Esophagus mucosa (tissue), 1 donor: ENCODE data around the gene PTDSS2. TPM values are rescaled to one million over a fixed set of nuclear protein-coding genes. Genes with fewer than 3 reads are reported as not detected.
A peak's percentile ranks its signal among the peaks of the same experiment; 100 is the strongest.
"Not testable (repeated sequence)": the region's sequence is repeated elsewhere in the genome, so short reads cannot be mapped to it uniquely, and the experiment has no call there.

Experiments used
- ATAC-seq: fragments of 200-7000 bp; cut with Tn5 transposase; one replicate; pipeline ENCODE4 v1.9.1; 2020
- total RNA-seq: library from RNA; stranded (reverse); gene quantifications from one replicate; pipeline ENCODE4 v1.2.4, GENCODE V29; 2023
- donor health status: DM: yes; HTN: yes; CAD: no.

The PTDSS2 gene
- total RNA-seq, 1 donor from 2014 or later, result 12.0 TPM

DNA sequence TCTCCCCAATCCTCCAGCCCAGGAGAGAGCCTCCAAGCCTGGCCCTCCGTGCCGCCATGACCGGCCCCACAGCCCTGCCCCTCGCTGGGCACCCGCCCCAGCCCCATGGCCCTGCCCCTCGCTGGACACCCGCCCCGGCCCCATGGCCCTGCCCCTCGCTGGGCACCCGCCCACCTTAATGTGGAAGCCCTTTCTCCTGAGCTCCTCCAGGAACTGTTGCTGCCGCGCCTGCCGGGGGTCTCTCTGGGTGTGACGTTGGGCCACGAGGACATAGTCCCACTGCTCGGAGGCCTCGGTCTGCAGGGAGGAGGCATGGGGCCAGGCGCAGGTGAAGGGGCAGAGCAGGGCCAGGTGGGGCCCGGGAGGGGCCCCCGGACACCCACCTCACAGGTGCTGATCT, 16.4 kb upstream of the PTDSS2 start:
- no peak for ATAC-seq

DNA sequence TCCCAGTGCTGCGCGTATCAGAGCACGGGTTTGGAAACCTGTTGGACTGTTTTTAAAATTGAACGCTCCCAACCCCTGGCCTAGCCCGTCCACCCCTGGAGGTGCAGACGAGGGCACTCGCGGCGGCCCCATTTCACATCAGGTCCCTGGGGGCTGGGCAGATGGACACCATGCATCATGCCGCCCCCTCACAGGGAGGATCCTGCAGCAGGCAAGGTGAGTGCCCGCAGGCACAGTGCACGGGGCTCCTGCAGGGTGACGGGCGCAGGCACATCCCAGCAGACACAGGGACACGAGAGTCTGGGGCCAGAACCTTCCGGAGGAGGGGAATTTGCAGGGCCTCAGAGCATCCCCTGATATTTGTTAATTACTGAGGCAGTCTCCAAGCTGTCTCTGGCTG, 15.6 kb upstream of the PTDSS2 start:
- no peak for ATAC-seq

DNA sequence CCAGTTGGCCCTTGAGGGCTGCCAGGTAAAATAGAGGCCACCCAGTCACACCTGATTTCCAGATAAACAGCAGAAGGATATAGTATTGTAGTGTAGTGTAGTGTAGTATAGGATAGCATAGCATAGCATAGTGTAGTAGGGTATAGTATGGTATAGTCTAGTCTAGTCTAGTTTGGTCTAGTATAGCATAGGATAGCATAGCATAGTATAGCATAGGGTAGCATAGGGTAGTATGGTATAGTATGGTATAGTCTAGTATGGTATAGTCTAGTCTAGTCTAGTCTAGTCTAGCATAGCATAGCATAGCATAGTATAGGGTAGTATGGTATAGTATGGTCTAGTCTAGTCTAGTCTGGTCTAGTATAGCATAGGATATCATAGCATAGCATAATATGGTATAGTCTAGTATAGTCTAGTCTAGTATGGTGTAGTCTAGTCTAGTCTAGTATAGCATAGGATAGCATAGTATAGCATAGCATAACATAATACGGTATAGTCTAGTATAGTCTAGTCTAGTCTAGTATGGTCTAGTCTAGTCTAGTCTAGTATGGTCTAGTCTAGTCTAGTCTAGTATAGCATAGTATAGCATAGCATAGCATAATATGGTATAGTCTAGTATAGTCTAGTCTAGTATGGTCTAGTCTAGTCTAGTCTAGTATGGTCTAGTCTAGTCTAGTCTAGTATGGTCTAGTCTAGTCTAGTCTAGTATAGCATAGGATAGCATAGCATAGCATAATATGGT, 14.9 kb upstream of the PTDSS2 start:
- ATAC-seq, result not testable (repeated sequence)

DNA sequence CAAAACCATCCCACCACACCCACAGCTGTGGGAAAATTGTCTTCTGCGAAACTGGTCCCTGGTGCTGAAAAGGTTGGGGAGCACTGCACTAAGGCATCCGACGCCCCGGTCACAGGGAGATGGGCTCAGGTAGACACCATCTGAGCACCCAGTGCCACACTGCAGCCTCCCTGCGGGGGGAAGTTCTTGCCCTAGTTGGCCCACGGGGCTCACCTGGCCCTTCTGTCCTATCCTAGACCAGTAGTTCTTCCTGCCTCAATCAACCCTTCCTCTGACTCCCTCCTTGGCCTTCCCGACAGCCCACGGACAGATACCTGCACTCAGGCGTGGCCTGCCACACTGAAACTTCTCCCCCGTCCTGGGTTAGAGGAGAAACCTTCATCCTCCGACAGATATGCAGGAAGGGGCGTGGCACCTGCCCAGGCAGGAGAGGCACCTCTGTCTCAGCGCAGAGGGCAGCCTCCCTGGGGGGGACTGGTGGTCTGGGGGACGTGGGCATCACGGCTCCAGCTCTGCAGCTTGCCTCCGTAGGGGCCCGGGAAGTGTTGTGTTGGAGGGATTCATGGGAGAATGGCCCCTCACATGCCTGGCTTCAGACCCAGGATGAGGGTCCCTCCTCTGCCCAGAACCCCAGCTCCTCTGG, 12.7 kb upstream of the PTDSS2 start:
- no peak for ATAC-seq

DNA sequence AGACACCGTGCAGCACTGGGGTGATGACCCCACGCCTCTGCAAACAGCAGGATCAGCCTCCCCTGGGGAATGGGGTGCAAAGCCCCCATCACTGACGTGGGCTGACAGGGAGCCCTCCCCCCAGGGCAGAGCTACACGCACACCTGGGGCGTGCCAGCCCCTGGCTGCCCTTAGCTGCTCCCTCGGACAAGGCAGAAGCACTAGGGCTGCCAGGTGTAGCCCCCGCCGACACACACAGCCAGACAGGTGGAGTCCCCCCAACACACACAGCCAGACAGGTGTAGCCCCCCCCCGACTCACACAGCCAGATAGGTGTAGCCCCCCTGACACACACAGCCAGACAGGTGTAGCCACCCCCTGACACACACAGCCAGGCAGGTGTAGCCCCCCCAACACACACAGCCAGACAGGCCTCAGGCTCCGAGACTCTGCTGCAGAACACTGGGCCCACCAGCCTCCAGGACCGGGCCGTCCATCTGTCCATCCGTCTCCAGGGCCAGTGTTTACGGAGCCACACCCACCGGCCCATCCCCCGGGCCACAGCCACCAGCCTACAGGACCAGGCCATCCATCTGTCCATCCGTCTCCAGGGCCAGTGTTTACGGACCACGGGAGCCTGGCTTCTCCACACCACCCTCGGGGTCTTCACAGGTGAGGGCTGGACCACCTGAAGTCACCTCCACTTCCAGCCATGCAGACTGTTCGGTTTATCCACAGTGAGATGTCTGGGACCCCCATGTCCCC, 11.8 kb upstream of the PTDSS2 start:
- no peak for ATAC-seq

DNA sequence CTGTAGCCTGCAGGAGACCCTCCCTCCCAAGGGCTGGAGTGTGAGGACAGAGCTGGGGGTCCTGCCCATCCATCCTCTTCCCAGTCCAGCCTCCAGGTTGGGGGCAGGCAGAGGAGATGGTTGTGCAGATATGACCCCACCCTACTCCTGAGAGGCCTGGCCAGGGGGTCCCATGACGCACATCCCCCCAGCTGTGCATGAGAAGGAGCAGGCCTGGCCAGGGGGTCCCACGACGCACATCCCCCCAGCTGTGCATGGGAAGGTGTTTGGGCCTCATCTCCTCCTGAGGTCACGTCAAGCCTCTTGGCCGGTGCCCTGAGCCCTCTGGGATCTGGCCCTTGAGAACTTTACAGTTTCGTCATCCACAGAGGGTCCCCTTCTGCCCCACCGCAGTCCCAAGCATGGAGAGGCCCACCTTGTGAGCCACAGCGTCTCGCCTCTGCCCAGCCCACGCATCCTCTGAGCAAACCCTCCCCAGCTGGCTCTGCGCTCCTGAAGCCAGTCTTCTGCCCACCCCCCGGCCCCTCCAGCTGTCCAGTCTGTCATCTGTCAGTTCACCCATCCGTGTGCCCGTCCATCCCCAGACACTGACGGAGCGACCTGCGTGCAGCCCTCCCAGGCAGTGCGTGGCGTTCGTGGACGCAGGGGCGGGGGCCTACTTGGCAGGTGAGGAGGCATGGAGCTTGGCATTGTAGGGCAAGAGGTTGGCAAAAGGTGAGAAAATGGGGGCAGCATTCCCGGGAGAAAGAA, 10.6 kb upstream of the PTDSS2 start:
- no peak for ATAC-seq

DNA sequence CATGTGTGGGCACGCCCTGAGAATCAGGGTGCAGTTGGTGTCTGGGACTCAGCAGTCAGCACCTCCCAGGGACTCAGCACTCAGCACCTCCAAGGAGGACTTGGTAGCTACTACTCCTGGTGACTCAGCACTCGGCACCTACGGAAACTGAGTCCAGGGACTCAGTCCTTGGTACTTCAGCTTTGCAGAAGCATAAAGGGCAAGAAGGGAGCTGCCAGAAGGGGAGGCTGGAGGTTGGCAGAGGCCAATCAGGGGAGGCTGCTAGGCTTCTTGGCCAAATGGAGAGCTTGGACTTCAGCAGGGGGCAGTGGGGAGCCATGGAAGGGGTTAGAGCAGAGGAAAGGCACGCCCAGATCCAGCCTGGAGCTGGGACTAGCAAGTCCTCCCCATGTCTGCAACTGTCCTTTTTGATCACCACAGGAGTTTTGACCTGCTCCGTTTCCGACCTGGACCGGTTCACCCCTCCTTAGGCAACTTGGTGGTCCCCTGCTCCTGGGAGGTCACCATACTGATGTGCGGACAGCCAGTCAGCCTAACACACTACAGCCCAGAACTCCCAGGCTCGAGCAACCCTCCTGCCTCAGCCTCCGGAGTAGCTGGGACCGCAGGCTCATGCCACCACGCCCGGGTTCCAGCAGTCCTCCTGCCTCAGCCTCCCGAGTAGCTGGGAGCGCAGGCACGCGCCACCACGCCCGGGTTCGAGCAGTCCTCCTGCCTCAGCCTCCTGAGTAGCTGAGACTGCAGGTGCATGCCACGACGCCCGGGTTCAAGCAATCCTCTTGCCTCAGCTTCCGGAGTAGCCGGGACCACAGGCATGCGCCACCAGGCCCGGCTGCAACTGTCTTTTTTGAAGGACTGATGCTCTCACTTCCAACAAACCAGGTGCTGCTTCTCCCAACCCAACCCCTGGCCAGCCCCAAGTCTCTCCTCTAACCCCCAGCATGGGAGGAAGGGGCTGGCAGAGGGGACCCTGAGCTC, 9.7 kb upstream of the PTDSS2 start:
- ATAC-seq, result no peak

DNA sequence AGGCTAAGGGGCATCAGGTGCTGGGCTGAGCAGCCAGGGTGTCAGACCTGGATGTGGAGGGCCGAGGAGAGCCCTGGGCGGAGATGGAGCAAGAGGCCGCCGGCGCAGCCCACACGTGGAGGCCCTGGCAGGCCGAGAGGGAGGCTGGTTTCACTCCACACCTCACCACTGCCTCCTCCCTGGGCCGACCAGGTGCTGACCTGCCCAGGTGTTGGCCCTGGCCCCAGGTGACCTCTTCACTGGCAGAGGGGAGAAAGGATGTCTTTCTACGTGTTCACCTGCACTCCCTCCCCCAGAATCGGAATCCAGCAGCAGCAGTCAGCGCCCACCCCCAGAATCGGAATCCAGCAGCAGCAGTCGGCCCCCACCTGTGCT, 9.0 kb upstream of the PTDSS2 start:
- ATAC-seq, result peak; percentile 6

DNA sequence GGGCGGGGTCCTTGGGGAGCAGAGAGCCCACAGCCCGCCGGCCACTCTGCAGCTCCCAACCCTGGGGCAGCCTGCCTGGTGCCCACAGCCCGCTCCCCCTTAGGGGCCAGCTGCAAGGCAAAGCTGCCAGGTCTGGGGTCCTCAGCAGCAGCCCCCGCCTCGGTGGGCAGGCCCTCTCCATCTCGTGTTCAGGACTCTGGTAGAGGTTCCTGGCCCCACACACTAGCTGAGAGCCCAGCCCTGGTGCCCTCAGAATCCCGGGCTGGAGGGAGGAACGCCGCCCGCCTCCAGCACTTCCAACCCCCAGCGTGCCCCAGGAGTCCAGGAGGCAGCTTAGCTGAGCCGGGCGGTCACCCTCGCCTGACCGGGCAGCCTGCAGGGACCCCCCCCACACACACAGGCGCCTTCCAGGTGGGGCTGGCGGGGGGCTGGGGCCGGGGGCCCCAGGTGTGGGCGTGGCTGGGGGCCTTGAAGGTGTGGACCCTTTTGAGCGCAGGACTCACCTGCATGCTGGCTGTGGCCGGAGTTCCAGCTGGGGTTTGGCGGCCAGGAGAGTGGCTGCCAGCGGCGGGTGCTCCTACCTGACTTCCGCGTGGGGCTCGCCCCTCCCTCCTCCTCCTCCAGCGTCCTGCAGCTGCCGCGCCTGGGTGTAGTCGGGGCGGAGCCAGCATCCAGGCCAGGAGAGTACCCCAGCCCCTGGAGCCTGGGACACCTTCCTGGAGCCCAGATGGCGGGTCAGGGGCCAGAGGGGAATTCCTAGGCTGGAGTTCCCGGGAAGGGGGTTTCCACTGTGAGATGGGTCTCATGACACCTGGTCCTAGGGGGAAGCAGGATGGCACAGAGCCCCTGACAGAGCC, 8.4 kb upstream of the PTDSS2 start, which contains the start of gene ANO9:
TSS of gene ANO9 (minus strand) at position 594 of the 857 bp plus-strand sequence. CDS start at position 509, 85 bp downstream.
- ATAC-seq, result peak; percentile 64

DNA sequence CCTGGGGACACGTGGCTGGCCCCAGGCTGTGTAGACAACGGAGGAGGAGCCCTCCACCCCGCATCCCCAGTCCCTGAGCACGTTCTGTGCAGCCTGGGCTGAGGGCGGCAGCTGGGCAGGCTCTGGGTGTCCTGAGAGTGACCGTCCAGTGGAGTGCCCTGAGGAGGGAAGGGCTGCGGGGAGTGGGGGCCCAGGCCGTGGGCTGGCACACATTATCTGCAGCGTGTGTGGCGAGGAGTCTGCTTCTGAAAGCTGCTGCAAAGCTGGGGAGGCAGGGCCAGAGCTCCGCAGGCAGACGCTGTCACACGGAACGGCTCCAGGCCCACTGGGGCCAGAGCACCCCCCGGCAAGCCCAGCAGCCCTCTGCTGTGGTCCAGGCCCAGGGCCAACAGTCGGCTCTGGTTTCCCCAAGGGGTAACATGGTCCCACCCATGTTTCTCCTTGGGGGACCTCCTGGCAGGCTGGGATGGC, 7.4 kb upstream of the PTDSS2 start:
- ATAC-seq, result no peak

DNA sequence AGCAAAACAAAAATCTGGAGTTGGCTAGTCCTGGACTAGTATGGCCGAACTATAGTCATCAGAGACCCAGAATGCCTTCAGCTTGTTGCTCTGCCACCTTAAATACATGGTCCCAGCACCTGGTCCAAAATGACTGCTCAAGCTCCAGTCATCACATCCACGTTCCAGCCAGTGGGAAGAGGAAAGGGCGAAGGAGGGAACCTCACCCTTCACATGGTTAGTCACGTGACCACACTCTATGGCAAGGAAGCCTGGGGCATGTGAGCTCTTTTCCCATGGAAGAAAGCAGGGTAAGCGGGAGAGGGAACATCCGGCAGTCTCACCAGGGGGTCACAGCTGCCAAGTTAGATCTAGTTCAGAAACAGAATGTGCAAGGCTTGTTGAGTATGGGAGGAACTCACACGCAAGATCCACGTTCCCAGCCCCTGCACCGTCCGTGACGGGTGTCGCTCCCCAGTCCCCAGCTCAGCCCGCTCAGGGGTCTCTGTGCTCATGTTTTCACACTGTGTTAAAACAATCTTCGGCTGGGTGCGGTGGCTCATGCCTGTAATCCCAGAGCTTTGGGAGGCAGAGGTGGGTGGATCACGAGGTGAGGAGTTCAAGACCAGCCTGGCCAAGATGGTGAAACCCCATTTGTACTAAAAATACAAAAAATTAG, 6.4 kb upstream of the PTDSS2 start:
- no peak for ATAC-seq

DNA sequence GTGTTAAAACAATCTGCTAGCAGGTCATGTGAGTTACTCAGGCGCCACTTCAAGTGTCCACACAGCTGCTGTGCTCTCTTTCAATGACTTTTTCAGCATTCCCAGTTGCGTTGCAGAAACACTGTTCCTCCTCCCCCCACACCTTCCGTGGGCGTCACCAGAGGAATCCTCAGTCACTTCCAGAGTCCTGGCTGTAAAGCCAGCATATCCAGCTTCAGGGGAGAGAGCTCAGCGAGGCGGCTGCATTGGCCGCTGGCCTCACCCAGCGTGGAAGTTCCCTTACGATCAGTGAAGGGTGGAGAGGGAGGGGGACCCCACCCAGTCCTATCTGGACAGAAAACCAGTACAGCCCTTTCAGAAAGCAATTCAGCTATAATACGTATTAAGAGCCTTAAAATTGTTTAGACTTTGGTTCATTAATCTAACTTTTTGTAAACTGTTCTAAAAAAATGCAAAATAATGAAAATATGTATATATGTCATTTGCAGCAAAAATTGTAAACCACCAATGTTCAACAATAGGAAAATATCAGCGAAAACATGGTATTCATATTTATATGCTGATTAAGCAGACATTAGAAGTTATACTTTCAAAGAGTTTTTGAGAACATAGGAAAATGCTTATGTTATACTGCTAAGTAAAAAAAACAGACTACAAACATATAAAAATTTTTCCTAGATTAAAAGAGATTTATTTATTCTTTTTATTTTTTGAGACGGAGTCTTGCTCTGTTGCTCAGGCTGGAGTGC, 5.5 kb upstream of the PTDSS2 start:
- ATAC-seq, result peak; percentile 13

DNA sequence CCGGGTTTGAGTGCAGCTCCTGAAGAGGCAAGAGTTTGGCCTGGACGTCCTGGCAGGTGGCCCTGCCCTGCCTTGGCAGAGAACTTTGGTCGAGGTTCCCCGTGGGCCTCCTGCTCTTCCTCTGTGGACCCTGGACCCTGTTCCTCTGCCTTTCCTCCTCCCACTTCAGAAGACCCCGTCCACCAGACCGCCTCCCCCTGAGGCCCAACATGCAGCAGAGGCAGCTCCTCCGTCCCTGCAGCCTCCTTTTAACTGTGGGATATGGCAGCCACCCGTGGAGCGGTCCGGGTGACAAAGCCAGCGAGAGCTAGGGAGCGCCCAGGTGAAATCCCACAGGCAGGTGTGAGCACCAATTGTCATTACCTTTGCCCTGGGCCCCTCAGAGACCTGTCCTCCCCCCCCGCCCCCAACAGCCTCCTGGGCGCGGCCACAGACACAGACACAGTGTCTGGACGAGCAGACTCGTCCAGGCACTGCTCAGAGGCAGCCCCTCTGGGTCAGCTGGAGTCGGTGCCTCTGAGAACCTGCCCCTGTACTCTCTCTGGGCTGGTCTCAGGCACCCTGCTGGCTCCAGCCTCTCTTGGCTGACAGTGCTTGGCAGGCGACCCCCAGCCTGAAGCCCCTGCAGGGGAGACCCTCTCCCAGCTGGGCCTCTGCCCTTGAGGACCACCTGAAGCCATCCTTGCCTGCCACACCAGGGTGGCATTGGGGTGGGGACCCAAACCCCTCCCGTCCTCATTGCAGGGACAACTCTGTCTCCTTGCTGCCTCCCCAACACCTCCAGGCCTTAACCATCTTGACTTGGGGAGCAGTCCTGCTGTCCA, 4.1 kb upstream of the PTDSS2 start:
- no peak for ATAC-seq

DNA sequence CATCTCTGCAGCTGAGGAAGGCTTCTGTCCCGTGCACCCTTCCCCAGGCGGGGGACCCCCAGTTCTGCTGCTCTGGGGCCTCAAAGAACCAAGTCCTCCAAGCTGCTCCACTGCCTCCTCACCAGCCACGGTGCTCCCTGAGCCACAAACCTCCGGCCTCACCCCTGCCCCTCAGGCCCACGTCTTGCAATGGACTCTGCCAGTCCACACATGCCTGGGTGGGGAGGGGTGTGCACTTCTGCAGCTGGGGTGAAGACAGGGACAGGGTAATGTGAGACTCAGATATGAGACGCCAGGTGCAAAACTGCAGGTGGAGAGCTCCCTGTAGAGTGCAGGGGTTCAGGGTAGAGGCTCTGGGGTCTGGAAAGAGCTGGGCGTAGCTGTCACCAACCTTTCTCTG, 3.2 kb upstream of the PTDSS2 start:
- peak; percentile 30 for ATAC-seq

DNA sequence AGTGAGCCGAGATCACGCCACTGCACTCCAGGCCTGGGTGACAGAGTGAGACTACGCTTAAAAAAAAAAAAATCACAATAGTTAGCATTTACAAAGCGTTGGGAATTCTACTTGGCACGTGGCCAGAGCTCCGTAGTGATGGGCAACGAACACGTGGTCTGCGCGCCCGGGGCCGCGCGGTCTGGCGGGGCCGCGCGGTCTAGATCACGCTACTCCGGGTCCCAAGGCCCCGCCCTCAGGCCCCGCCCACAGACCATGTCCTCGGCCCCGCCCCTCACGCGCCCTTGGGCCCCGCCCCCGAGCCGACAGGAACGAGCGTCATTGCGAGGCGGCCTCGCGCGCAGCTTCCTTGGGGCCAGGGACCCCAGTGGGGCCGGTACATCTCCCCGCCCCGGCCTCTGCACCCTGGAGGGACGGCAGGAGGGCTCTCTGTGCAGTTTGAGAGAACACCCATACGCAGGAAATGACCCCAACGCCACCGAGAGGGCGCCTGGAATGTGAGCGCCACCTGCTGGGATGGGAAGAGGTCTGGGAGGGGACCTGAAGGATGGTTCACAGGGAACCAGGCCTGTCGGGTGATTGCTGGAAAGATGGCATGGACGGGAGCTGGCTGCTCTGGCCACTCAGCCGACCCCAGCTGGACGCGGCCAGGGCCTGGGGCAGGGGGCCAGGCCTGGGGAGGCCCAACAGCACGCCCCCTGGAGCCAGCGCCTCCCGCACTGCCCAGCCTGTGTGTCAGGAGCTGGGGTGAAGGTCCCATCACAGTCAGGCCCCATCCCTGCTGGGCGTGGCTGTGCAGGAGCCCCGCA, 2.0 kb upstream of the PTDSS2 start:
- peak; percentile 86 for ATAC-seq

DNA sequence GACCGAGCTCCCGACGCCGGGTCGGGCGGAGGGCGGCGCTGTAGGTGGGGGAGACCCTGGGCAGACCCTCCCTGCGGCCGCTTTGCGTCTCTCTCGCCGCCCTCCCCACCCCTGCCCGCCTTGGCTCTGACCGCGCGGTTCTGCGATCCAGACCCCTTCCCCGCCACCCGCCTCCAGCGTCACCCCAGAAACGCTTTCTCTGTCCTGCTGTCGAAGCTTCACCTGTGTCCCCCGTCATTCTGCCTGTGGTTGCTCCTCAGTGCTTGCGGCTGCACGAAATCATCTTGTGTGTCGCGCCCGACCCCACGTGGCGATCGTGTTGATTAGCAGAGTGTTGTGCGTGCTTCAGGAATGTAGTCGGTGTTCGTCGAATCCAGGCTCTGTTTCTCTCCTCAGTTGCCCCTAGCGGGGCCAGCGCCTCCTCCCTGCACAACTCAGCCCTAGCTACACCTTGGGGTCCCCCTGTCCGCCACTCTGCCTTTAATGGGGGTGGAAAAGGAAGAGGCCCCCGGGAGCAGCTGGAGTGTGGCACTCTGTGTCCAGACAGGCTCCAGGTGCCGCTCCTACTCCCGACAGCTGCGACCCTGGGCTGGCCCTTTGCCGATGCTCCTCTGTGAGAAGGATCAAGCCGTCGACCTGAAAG, 851 bp downstream of the PTDSS2 start:
- peak; percentile 41 for ATAC-seq

DNA sequence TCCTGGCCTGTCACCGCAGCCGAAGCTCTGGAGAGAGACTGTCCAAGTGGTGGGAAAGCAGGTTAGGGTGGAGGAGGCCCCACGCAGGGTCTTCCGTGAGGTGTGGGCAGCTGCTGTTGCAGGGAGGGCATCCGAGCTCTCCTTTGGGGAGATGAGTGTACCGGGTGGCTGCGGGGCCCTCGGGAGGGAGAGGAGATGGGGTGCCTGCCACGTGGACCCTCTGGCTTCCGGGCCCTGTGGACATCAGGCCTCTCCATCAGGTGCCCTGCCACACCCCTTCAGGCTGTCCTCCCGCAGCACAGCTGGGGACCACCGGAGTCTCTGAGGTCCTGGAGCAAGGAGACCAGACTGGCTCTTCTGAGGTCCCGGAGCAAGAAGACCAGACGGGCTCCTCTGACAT, 1.7 kb downstream of the PTDSS2 start:
- no peak for ATAC-seq
